Measurements from ENCODE around the gene CASP7. TPM values are rescaled to one million over a fixed set of nuclear protein-coding genes. Genes with fewer than 3 reads are reported as not detected.
A peak's percentile ranks its signal among the peaks of the same experiment; 100 is the strongest.

CASP7 gene
- total and polyA plus RNA-seq, 4 donors = 8.8 to 25.0 (median 11.4) TPM

DNA sequence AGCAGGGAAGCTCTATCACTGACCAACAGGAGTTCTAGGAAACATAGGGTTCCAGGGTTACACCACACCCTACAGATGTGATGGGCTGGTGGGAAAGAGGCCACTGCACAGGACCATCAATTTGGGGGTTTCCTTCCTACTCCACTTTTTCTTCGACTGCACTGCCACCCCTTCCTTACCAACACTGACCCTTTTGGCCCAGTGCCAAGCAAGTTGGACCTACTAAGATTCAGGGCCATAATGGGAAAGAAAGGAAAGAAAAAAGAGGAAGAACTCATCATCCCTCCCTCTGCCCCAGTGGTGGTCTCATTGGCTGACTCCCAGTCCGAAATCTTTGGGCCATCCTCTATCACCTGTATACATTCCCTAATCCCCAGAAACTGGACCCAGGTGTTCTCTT lies 65.7 kb downstream of the CASP7 start:
- H3K4me3 ChIP-seq (ENCODE audit: low read depth in 1 of 3, low read length in 3 of 3) = no peak overlapping the region
- TF ChIP-seq, protein P1, sequence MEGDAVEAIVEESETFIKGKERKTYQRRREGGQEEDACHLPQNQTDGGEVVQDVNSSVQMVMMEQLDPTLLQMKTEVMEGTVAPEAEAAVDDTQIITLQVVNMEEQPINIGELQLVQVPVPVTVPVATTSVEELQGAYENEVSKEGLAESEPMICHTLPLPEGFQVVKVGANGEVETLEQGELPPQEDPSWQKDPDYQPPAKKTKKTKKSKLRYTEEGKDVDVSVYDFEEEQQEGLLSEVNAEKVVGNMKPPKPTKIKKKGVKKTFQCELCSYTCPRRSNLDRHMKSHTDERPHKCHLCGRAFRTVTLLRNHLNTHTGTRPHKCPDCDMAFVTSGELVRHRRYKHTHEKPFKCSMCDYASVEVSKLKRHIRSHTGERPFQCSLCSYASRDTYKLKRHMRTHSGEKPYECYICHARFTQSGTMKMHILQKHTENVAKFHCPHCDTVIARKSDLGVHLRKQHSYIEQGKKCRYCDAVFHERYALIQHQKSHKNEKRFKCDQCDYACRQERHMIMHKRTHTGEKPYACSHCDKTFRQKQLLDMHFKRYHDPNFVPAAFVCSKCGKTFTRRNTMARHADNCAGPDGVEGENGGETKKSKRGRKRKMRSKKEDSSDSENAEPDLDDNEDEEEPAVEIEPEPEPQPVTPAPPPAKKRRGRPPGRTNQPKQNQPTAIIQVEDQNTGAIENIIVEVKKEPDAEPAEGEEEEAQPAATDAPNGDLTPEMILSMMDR (IDR thresholded peaks at IDR 0.05; ENCODE audit: low read depth, low read length, missing input control) = no peak
- TF ChIP-seq RXRA (IDR thresholded peaks at IDR 0.05) (no peak), EGR1 (IDR thresholded peaks at IDR 0.05; ENCODE audit: low read depth in 2 of 2) (no peak), YY1 (IDR thresholded peaks at IDR 0.05) (no peak)
- TF ChIP-seq, protein P2, sequence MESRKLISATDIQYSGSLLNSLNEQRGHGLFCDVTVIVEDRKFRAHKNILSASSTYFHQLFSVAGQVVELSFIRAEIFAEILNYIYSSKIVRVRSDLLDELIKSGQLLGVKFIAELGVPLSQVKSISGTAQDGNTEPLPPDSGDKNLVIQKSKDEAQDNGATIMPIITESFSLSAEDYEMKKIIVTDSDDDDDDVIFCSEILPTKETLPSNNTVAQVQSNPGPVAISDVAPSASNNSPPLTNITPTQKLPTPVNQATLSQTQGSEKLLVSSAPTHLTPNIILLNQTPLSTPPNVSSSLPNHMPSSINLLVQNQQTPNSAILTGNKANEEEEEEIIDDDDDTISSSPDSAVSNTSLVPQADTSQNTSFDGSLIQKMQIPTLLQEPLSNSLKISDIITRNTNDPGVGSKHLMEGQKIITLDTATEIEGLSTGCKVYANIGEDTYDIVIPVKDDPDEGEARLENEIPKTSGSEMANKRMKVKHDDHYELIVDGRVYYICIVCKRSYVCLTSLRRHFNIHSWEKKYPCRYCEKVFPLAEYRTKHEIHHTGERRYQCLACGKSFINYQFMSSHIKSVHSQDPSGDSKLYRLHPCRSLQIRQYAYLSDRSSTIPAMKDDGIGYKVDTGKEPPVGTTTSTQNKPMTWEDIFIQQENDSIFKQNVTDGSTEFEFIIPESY (IDR thresholded peaks at IDR 0.05) = no peak
- H3K27me3 ChIP-seq (ENCODE audit: control insufficient read depth in 4 of 4, insufficient read depth in 4 of 4, low read length in 3 of 4) = no peaks in the 10 kb centered on the region
- DNase-seq (ENCODE audit: low spot score) = no peak
- H3K9ac ChIP-seq (ENCODE audit: low read depth in 1 of 2, low read length in 2 of 2) = no peak overlapping the region
- H3K36me3 ChIP-seq (ENCODE audit: control insufficient read depth in 4 of 4, insufficient read depth in 3 of 4, low read depth in 1 of 4, low read length in 3 of 4) = no peaks in the 10 kb centered on the region
- WGBS = 89% methylated on average over 2 of the region's 2 CpGs
- no peak overlapping the region for H3K27ac ChIP-seq (ENCODE audit: low read depth in 1 of 2, low read length in 2 of 2)
- H3K4me1 ChIP-seq (ENCODE audit: control insufficient read depth in 4 of 4, insufficient read depth in 4 of 4, low read length in 3 of 4) = peaks cover 4 to 13% (median 10%) of the 10 kb centered on the region in 4 donors
- H3K9me3 ChIP-seq (ENCODE audit: control insufficient read depth in 4 of 4, low read length in 3 of 4) = no peaks in the 10 kb centered on the region

DNA sequence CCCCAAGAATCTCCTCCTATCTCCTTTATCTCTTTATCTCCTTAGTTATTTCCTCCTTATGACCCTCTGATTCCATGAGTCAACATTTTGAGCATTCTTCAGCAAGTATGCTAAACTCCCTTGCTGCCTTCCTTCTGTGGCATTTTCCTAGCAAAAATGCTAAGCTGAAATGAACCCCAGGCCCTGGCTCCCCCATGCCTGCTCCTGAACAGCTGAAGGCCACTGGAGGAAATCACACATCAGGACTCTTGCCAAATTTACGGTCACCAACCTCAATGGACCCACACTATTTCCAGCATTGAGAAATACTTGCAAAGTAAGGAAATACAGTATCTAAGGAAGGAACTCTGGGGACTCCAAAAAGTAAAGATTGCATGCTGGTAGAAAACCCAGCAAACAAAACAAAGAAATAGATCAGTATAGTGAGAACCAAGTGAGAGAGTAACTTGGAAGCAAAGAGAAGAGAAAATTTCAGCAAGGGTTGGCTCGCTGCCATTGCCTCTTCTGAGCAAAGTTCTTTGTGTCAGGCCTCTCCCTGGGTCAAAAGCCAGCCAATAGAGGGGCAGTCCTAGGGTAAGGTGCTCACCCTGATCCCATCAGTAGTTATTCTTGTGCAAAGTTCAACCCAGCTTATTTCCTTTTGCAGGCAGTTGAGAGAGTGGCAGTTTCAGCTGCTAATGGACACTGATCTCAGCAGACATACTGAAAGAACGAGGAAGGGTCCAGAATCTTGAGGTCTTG lies 66.7 kb downstream of the CASP7 start:
- Histone ChIP-seq H3K4me1 (ENCODE audit: control insufficient read depth in 4 of 4, insufficient read depth in 4 of 4, low read length in 3 of 4) (peaks cover 4 to 13% (median 10%) of the 10 kb centered on the region in 4 donors), H3K9me3 (ENCODE audit: control insufficient read depth in 4 of 4, low read length in 3 of 4) (no peaks in the 10 kb centered on the region), H3K27me3 (ENCODE audit: control insufficient read depth in 4 of 4, insufficient read depth in 4 of 4, low read length in 3 of 4) (no peaks in the 10 kb centered on the region), H3K27ac (ENCODE audit: low read depth in 1 of 2, low read length in 2 of 2) (no peak overlapping the region), H3K4me3 (ENCODE audit: low read depth in 1 of 3, low read length in 3 of 3) (no peak overlapping the region), H3K9ac (ENCODE audit: low read depth in 1 of 2, low read length in 2 of 2) (no peak overlapping the region), H3K36me3 (ENCODE audit: control insufficient read depth in 4 of 4, insufficient read depth in 3 of 4, low read depth in 1 of 4, low read length in 3 of 4) (no peaks in the 10 kb centered on the region)
- WGBS = 21% methylated on average over 3 of the region's 3 CpGs
- peak; percentile 60 for DNase-seq (ENCODE audit: low spot score)
- TF ChIP-seq, protein P2 (IDR thresholded peaks at IDR 0.05) = no peak
- TF ChIP-seq YY1 (IDR thresholded peaks at IDR 0.05) (peak; percentile 34), JUND (IDR thresholded peaks at IDR 0.05) (peak; percentile 43 to 65), FOXA1 (IDR thresholded peaks at IDR 0.05) (no peak), RXRA (IDR thresholded peaks at IDR 0.05) (peak; percentile 74 to 75), MAX (IDR thresholded peaks at IDR 0.05) (peak; percentile 23), HNF4A (conservative IDR thresholded peaks at IDR 0.05) (peak; percentile 88 to 91), SP1 (IDR thresholded peaks at IDR 0.05) (peak; percentile 67), REST (IDR thresholded peaks at IDR 0.05) (peak; percentile 34), TAF1 (conservative IDR thresholded peaks at IDR 0.05) (no peak), NR2F2 (IDR thresholded peaks at IDR 0.05) (peak; percentile 62), HNF4G (IDR thresholded peaks at IDR 0.05) (peak; percentile 65), FOXA2 (IDR thresholded peaks at IDR 0.05) (no peak), RAD21 (IDR thresholded peaks at IDR 0.05) (peak; percentile 3 to 32)
- TF ChIP-seq, protein P1 (IDR thresholded peaks at IDR 0.05; ENCODE audit: low read depth, low read length, missing input control) = no peak
- TF ChIP-seq, protein P3, sequence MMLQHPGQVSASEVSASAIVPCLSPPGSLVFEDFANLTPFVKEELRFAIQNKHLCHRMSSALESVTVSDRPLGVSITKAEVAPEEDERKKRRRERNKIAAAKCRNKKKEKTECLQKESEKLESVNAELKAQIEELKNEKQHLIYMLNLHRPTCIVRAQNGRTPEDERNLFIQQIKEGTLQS (IDR thresholded peaks at IDR 0.05) = no peak

All from liver (tissue), 9 donors.